Endothelial cell of umbilical vein (primary cell): Measurements from ENCODE around the gene TMPRSS3. TPM values are rescaled to one million over a fixed set of nuclear protein-coding genes. Genes with fewer than 3 reads are reported as not detected.

Source experiments
- BruUV-seq: library from RNA; stranded (reverse); fragments of 400-500 nt; replicated peaks from 2 replicates; lab custom pipeline; 2021; lab: Mats Ljungman, UMichigan
- CTCF ChIA-PET: fragments of 300-600, 350-600 bp; sonication (Branson Sonifier 250); formaldehyde crosslinking; loops from one replicate; lab custom pipeline; 2021; ENCODE audit warnings: antibody characterized with exemption, inconsistent platforms; lab: Charles Lee
- POLR2A ChIA-PET: fragments of 300-600, 350-600 bp; sonication (Branson Sonifier 250); formaldehyde crosslinking; loops from one replicate; lab custom pipeline; 2021; ENCODE audit warnings: antibody characterized with exemption, inconsistent platforms; lab: Charles Lee
- DNase-seq: peaks from one replicate; pipeline ENCODE4 v3.0.0-alpha.2; 2011; ENCODE audit warnings: low read depth, low spot score
- FAIRE-seq: peaks from 2 replicates; lab custom pipeline; 2011; peaks lifted over from hg19 to GRCh38; lab: Jason Lieb, UNC
- H2AFZ ChIP-seq: 2 replicates; pipeline ENCODE4 v1.6.0; 2012; ENCODE audit warnings: low read depth, low read length, control low read depth, inconsistent platforms
- H3K27ac ChIP-seq: 2 replicates; pipeline ENCODE4 v1.5.1; 2011; ENCODE audit warnings: low read depth, mild to moderate bottlenecking, control low read depth, low read length, moderate library complexity; ENCODE audit not compliant: insufficient read depth
- H3K27me3 ChIP-seq, 2 experiments: 2 replicates each; pipeline versions ENCODE4 v1.6.0 to v1.6.1; 2011; ENCODE audit warnings: low read length in 2 of 2, mixed read lengths in 1 of 2; ENCODE audit not compliant: control insufficient read depth in 2 of 2, insufficient read depth in 2 of 2
- H3K36me3 ChIP-seq, 2 experiments: 2 replicates in 1 of 2; 3 replicates in 1 of 2; pipeline ENCODE4 v1.5.1; 2011; ENCODE audit warnings: low read length in 2 of 2, mild to moderate bottlenecking in 1 of 2, moderate library complexity in 1 of 2; ENCODE audit not compliant: control insufficient read depth in 2 of 2, insufficient read depth in 2 of 2; ENCODE audit errors: extremely low read depth in 1 of 2
- H3K4me1 ChIP-seq: 3 replicates; pipeline ENCODE4 v1.5.1; 2011; ENCODE audit warnings: mild to moderate bottlenecking, low read length; ENCODE audit not compliant: control insufficient read depth, insufficient read depth; ENCODE audit errors: extremely low read depth
- H3K4me2 ChIP-seq: 2 replicates; pipeline ENCODE4 v1.6.1; 2011; ENCODE audit warnings: low read length, control low read depth, mixed read lengths; ENCODE audit not compliant: insufficient read depth
- H3K4me3 ChIP-seq, 3 experiments: fragments of 200-600 bp in 1 of 3; sonication (generic), shearing (Covaris generic) in 1 of 3; replicated peaks in 1 of 3; 2 replicates each; pipeline ENCODE4 v1.5.1; 2011 to 2016; ENCODE audit warnings: control low read depth in 3 of 3, low read length in 3 of 3, mild to moderate bottlenecking in 2 of 3, inconsistent platforms in 1 of 3, low read depth in 1 of 3, moderate library complexity in 1 of 3; ENCODE audit not compliant: insufficient read depth in 1 of 3
- H3K79me2 ChIP-seq: 2 replicates; pipeline ENCODE4 v1.6.0; 2012; ENCODE audit warnings: low read length, inconsistent platforms; ENCODE audit not compliant: control insufficient read depth, insufficient read depth
- H3K9ac ChIP-seq: replicated peaks from 2 replicates; pipeline ENCODE3; 2011; ENCODE audit warnings: low read length, control low read depth; ENCODE audit not compliant: insufficient read depth; ENCODE audit errors: extremely low read depth
- H3K9me1 ChIP-seq: replicated peaks from 3 replicates; pipeline ENCODE4 v1.6.0; 2011; ENCODE audit warnings: mild to moderate bottlenecking, low read length; ENCODE audit not compliant: control insufficient read depth, insufficient read depth; ENCODE audit errors: extremely low read depth
- H3K9me3 ChIP-seq: replicated peaks from 2 replicates; pipeline ENCODE4 v1.5.1; 2012; ENCODE audit warnings: low read length, inconsistent platforms; ENCODE audit not compliant: control insufficient read depth, insufficient read depth
- H4K20me1 ChIP-seq: replicated peaks from 2 replicates; pipeline ENCODE3; 2011; ENCODE audit warnings: mild to moderate bottlenecking, low read length; ENCODE audit not compliant: control insufficient read depth, insufficient read depth; ENCODE audit errors: extremely low read depth
- EZH2 ChIP-seq: IDR thresholded peaks from 2 replicates; pipeline ENCODE4 v1.6.1; 2012; ENCODE audit warnings: borderline replicate concordance, low read depth, mild to moderate bottlenecking, moderate library complexity, low read length, inconsistent platforms; ENCODE audit not compliant: severe bottlenecking
- FOS ChIP-seq: IDR thresholded peaks from 2 replicates; pipeline ENCODE4 v1.6.1; 2011; ENCODE audit warnings: mild to moderate bottlenecking, low read length, moderate library complexity, borderline replicate concordance; ENCODE audit not compliant: insufficient read depth
- GATA2 ChIP-seq: IDR thresholded peaks from 2 replicates; pipeline ENCODE4 v1.7.0; 2011; ENCODE audit warnings: low read depth, mild to moderate bottlenecking, moderate library complexity, mixed read lengths, low read length; ENCODE audit not compliant: insufficient read length, insufficient read depth
- JUN ChIP-seq: IDR thresholded peaks from 2 replicates; pipeline ENCODE4 v1.6.1; 2011; ENCODE audit warnings: borderline replicate concordance, low read depth; ENCODE audit not compliant: insufficient read length, insufficient read depth
- MYC ChIP-seq: IDR thresholded peaks from one replicate; pipeline ENCODE4 v1.6.1; 2011; ENCODE audit warnings: mild to moderate bottlenecking, low read depth, low read length
- POLR2A ChIP-seq: IDR thresholded peaks from 2 replicates; pipeline ENCODE4 v1.6.1; 2012; ENCODE audit warnings: low read depth, mild to moderate bottlenecking, control low read depth, low read length
- POLR2AphosphoS5 ChIP-seq: IDR thresholded peaks from 2 replicates; pipeline ENCODE4 v1.6.1; 2012; ENCODE audit warnings: low read depth, mild to moderate bottlenecking, control low read depth, low read length, moderate library complexity; ENCODE audit not compliant: insufficient read depth
- dilution Hi-C: fragments of 300-500 bp; cut with MboI; formaldehyde crosslinking; loops from one replicate; pipeline ENCODE4 v1.15.0; 2019; ENCODE audit warnings: low sequenced_read_pairs; ENCODE audit not compliant: extremely low pct_ligation_motif_present
- intact Hi-C: fragments of 100-400 bp; cut with micrococcal nuclease; formaldehyde crosslinking; loops from one replicate; pipeline ENCODE4 v1.10.0; 2022
- polyA plus RNA-seq, 4 experiments: library from polyadenylated mRNA; depleted of rRNA in 3 of 4; stranded (reverse) in 3 of 4; unstranded in 1 of 4; fragments of >200 nt; gene quantifications; 2 replicates each; pipeline versions ENCODE4 v1.2.1 to v1.2.3, GENCODE V29; 2011 to 2012; ENCODE audit warnings: missing spikeins in 1 of 4
- total RNA-seq: library from RNA; stranded (reverse); gene quantifications from 2 replicates; pipeline ENCODE4 v1.2.3, GENCODE V29; 2021
- TF ChIP-seq, protein P1 (sequence below), 2 donors: IDR thresholded peaks; 1 replicate in 1 of 2; 2 replicates in 1 of 2; pipeline ENCODE4 v1.5.1; 2011; ENCODE audit warnings: low read length in 2 of 2, mild to moderate bottlenecking in 2 of 2, moderate library complexity in 2 of 2, control low read depth in 1 of 2, inconsistent platforms in 1 of 2, low read depth in 1 of 2; ENCODE audit not compliant: insufficient read depth in 1 of 2; ENCODE audit errors: extremely low read depth in 1 of 2
- TF ChIP-seq, protein P2 (sequence below): IDR thresholded peaks from 2 replicates; pipeline ENCODE4 v1.6.1; 2011; ENCODE audit not compliant: insufficient read depth, insufficient read length

The TMPRSS3 gene
- total and polyA plus RNA-seq, 2 donors (not counting 3 experiments of a cell fraction or from before 2014, with no cell fraction given) = not detected

DNA sequence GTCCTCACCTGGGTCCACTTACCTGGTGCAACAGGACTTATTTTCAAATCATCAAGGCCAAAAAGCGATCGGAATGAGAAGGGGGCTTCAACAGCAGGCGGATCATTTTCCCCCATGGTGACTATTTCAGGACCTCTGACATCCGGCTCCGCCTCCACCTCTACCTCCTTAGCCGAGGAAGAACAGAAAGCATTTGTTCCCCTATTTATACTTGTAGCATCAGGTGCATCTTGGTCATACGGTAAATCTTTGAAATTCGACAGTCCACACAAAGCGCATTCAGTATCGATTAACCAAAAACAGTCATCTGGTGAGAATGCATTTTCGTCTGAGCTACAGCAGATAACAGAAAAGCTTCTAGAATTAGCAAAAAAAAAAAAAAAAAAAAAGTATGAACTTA lies 550 bp downstream of the TMPRSS3 start:
- intact Hi-C loops = no loop called here
- Histone ChIP-seq H3K27ac (no peak overlapping the region), H3K9ac (no peak overlapping the region), H3K36me3 (no peaks in the 10 kb centered on the region), H3K4me2 (no peak overlapping the region), H4K20me1 (no peaks in the 10 kb centered on the region), H3K79me2 (no peaks in the 10 kb centered on the region), H2AFZ (no peak overlapping the region), H3K27me3 (peaks cover 2 to 29% of the 10 kb centered on the region in 2 experiments), H3K9me3 (no peaks in the 10 kb centered on the region), H3K9me1 (no peaks in the 10 kb centered on the region), H3K4me3 (no peak overlapping the region), H3K4me1 (no peaks in the 10 kb centered on the region)
- no peak for DNase-seq
- TF ChIP-seq, protein P1, sequence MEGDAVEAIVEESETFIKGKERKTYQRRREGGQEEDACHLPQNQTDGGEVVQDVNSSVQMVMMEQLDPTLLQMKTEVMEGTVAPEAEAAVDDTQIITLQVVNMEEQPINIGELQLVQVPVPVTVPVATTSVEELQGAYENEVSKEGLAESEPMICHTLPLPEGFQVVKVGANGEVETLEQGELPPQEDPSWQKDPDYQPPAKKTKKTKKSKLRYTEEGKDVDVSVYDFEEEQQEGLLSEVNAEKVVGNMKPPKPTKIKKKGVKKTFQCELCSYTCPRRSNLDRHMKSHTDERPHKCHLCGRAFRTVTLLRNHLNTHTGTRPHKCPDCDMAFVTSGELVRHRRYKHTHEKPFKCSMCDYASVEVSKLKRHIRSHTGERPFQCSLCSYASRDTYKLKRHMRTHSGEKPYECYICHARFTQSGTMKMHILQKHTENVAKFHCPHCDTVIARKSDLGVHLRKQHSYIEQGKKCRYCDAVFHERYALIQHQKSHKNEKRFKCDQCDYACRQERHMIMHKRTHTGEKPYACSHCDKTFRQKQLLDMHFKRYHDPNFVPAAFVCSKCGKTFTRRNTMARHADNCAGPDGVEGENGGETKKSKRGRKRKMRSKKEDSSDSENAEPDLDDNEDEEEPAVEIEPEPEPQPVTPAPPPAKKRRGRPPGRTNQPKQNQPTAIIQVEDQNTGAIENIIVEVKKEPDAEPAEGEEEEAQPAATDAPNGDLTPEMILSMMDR (IDR thresholded peaks at IDR 0.05; ENCODE audit: extremely low read depth in 1 of 2, insufficient read depth in 1 of 2, low read depth in 1 of 2, low read length in 2 of 2) = no peak
- TF ChIP-seq, protein P2, sequence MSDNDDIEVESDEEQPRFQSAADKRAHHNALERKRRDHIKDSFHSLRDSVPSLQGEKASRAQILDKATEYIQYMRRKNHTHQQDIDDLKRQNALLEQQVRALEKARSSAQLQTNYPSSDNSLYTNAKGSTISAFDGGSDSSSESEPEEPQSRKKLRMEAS = no peak
- TF ChIP-seq JUN = no peak
- no peak for TF ChIP-seq POLR2A
- TF ChIP-seq GATA2 = no peak
- no peak for TF ChIP-seq FOS
- TF ChIP-seq MYC = no peak
- no peak for TF ChIP-seq EZH2
- TF ChIP-seq POLR2AphosphoS5 = no peak
- ChIA-PET CTCF (no interaction called here), POLR2A (no interaction called here)
- no TSS peak for BruUV-seq
- dilution Hi-C loops = no loop called here
- FAIRE-seq = no peak
